ENCODE data around the gene ABCD4. TPM values are rescaled to one million over a fixed set of nuclear protein-coding genes. Genes with fewer than 3 reads are reported as not detected.

Gene ABCD4
- polyA plus RNA-seq, 2 of the 4 experiments (the other 2 are of a cell fraction) = 13.9 to 35.8 TPM

DNA sequence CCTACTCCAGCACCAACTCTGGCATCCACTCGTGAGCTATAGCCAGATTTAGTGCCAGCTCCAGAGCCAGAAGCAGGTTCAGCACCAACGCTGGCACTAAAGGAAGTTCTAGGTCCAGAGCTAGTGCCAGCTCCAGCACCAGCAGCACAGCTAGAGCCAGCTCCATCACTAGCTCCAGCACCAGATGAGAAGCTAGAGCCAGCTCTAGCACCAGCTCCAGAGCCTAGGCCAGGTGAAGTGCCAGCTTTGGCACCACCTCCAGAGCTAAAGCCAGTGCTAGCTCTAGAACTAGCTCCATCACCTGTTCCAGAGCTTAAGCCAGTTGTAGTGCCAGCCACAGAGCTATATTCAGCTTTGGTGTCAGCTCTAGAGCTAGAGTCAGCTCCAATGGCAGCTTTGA, 24.7 kb downstream of the ABCD4 start:
- H3K4me2 ChIP-seq = no peak overlapping the region
- H3K4me1 ChIP-seq = no peaks in the 10 kb centered on the region
- POLR2A ChIA-PET = no interaction called here
- TF ChIP-seq CEBPB (IDR thresholded peaks at IDR 0.05) (no peak), SMC3 (IDR thresholded peaks at IDR 0.05) (no peak), CHD4 (IDR thresholded peaks at IDR 0.05; ENCODE audit: borderline replicate concordance) (no peak), RARB (CRISPR knock-in tag; IDR thresholded peaks at IDR 0.05) (no peak), EHMT2 (IDR thresholded peaks at IDR 0.05; ENCODE audit: low read depth) (no peak), HEYL (CRISPR knock-in tag; IDR thresholded peaks at IDR 0.05) (no peak), NPAS2 (CRISPR knock-in tag; IDR thresholded peaks at IDR 0.05; ENCODE audit: borderline replicate concordance) (no peak), REST (IDR thresholded peaks at IDR 0.05) (no peak), SREBF2 (IDR thresholded peaks at IDR 0.05) (no peak), RCOR1 (IDR thresholded peaks at IDR 0.05; ENCODE audit: low read depth, low read length) (no peak), HOXB13 (CRISPR knock-in tag; IDR thresholded peaks at IDR 0.05; ENCODE audit: low read depth) (no peak), RFX5 (IDR thresholded peaks at IDR 0.05) (no peak), CHD2 (IDR thresholded peaks at IDR 0.05; ENCODE audit: low read length, partially characterized antibody) (no peak), ZC3H11A (IDR thresholded peaks at IDR 0.05) (no peak), E2F6 (IDR thresholded peaks at IDR 0.05; ENCODE audit: borderline replicate concordance, low read depth) (no peak), MAFK (IDR thresholded peaks at IDR 0.05; ENCODE audit: partially characterized antibody) (no peak), CTCF (IDR thresholded peaks at IDR 0.05) (no peak), POLR2A (IDR thresholded peaks at IDR 0.05; ENCODE audit: low read length) (no peak)
- TF ChIP-seq, protein P1, sequence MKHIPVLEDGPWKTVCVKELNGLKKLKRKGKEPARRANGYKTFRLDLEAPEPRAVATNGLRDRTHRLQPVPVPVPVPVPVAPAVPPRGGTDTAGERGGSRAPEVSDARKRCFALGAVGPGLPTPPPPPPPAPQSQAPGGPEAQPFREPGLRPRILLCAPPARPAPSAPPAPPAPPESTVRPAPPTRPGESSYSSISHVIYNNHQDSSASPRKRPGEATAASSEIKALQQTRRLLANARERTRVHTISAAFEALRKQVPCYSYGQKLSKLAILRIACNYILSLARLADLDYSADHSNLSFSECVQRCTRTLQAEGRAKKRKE (CRISPR knock-in tag; IDR thresholded peaks at IDR 0.05; ENCODE audit: low read depth) = no peak
- TF ChIP-seq, protein P2, sequence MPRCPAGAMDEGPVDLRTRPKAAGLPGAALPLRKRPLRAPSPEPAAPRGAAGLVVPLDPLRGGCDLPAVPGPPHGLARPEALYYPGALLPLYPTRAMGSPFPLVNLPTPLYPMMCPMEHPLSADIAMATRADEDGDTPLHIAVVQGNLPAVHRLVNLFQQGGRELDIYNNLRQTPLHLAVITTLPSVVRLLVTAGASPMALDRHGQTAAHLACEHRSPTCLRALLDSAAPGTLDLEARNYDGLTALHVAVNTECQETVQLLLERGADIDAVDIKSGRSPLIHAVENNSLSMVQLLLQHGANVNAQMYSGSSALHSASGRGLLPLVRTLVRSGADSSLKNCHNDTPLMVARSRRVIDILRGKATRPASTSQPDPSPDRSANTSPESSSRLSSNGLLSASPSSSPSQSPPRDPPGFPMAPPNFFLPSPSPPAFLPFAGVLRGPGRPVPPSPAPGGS (IDR thresholded peaks at IDR 0.05) = no peak
- no peak for FAIRE-seq
- 20% methylated on average over 1 of the region's 2 CpGs for WGBS (ENCODE audit: missing lambda C conversion rate)
- ATAC-seq = no peak
- no peak overlapping the region for H3K27ac ChIP-seq
- CTCF ChIA-PET = interaction anchor here (0.9 to 1.4 kb wide), 4 partner anchors 16 to 26 kb away, joined by 3 to 4 read pairs (median 3); no protein-coding TSS in a partner anchor
- no peak for DNase-seq (ENCODE audit: low read depth in 1 of 2, low spot score in 1 of 2)
- peaks cover 7% of the 10 kb centered on the region; the same call in 2 of the 3 replicates for H3K9me3 ChIP-seq
- H3K4me3 ChIP-seq = no peak overlapping the region
